Activated CD8-positive, alpha-beta T cell treated with anti-CD3 and anti-CD28 coated beads for 36 hours (primary cell): ENCODE measurements around the gene SHMT1. TPM values are rescaled to one million over a fixed set of nuclear protein-coding genes. Genes with fewer than 3 reads are reported as not detected.

ENCODE experiments used
- ATAC-seq: fragments of 200-7000 bp; cut with Tn5 transposase; one replicate; pipeline ENCODE4 v1.10.0; 2021; ENCODE audit warnings: mild to moderate bottlenecking, moderate library complexity
- CTCF ChIA-PET: fragments of 350-600 bp; sonication (Branson Sonifier 250); formaldehyde crosslinking; loops from one replicate; lab custom pipeline; 2021; ENCODE audit warnings: antibody characterized with exemption; lab: Charles Lee
- POLR2A ChIA-PET: fragments of 350-600 bp; sonication (Branson Sonifier 250); formaldehyde crosslinking; loops from one replicate; lab custom pipeline; 2021; ENCODE audit warnings: antibody characterized with exemption; lab: Charles Lee
- DNase-seq: peaks from one replicate; pipeline ENCODE4 v3.0.0-alpha.2; 2020
- H3K27ac Mint-ChIP-seq: one replicate; pipeline ENCODE4 v1.8.0; 2021; ENCODE audit warnings: mild to moderate bottlenecking, mixed read lengths
- H3K27me3 Mint-ChIP-seq: one replicate; pipeline ENCODE4 v1.8.0; 2021; ENCODE audit warnings: mixed read lengths
- H3K36me3 Mint-ChIP-seq: one replicate; pipeline ENCODE4 v1.8.0; 2021; ENCODE audit warnings: low read depth, mixed read lengths
- H3K4me1 Mint-ChIP-seq: one replicate; pipeline ENCODE4 v1.8.0; 2021; ENCODE audit warnings: low read depth, mixed read lengths
- H3K4me3 Mint-ChIP-seq: one replicate; pipeline ENCODE4 v1.8.0; 2021; ENCODE audit warnings: mild to moderate bottlenecking, moderate library complexity, mixed read lengths
- H3K9me3 Mint-ChIP-seq: one replicate; pipeline ENCODE4 v1.8.0; 2021; ENCODE audit warnings: mixed read lengths
- CTCF ChIP-seq: fragments of 200-600 bp; IDR thresholded peaks from one replicate; pipeline ENCODE4 v1.8.0; 2022; ENCODE audit warnings: antibody characterized with exemption, mild to moderate bottlenecking
- intact Hi-C: fragments of 100-400 bp; cut with micrococcal nuclease; formaldehyde crosslinking; loops from one replicate; pipeline ENCODE4 v1.10.0; 2022
- total RNA-seq, 2 experiments: library from RNA; stranded (reverse); gene quantifications; one replicate each; pipeline ENCODE4 v1.2.3, GENCODE V29; 2021

Gene SHMT1
- total RNA-seq, 2 experiments from 2014 or later, result 45.1 to 49.6 TPM

GRCh38 chr17:18324140-18325050 lies 39.0 kb downstream of the SHMT1 start:
- no peak for TF ChIP-seq CTCF
- Mint-ChIP-seq H3K4me1 (peaks cover 28% of the 10 kb centered on the region), H3K4me3 (no peak overlapping the region), H3K27ac (no peak overlapping the region), H3K9me3 (no peaks in the 10 kb centered on the region), H3K27me3 (no peaks in the 10 kb centered on the region), H3K36me3 (peaks cover 13% of the 10 kb centered on the region)
- ATAC-seq (no peak), DNase-seq (no peak)
- POLR2A ChIA-PET, result interaction anchor here (0.6 to 1.4 kb wide), 2 partner anchors 12 to 77 kb away, joined by 3 read pairs; no protein-coding TSS in a partner anchor
- CTCF ChIA-PET, result interaction anchor here (1.0 kb wide), 1 partner anchor 12 kb away, joined by 4 read pairs; no protein-coding TSS in a partner anchor
- intact Hi-C loops, result no loop called here

GRCh38 chr17:18323507-18324139 lies 39.7 kb downstream of the SHMT1 start:
- intact Hi-C loops, result no loop called here
- no peaks in the 10 kb centered on the region for H3K27me3 Mint-ChIP-seq
- no peak for TF ChIP-seq CTCF
- CTCF ChIA-PET, result interaction anchor here (2.3 kb wide), 1 partner anchor 8 kb away, joined by 5 read pairs; no protein-coding TSS in a partner anchor
- POLR2A ChIA-PET, result interaction anchor here (0.6 to 1.4 kb wide), 3 partner anchors 9 to 76 kb away, joined by 3 read pairs; partner anchors contain the start of gene TOP3A
- peaks cover 14% of the 10 kb centered on the region for H3K36me3 Mint-ChIP-seq
- peaks cover 35% of the 10 kb centered on the region for H3K4me1 Mint-ChIP-seq
- DNase-seq, result no peak
- H3K4me3 Mint-ChIP-seq, result no peak overlapping the region
- no peak for ATAC-seq
- H3K9me3 Mint-ChIP-seq, result no peaks in the 10 kb centered on the region
- no peak overlapping the region for H3K27ac Mint-ChIP-seq

GRCh38 chr17:18323007-18323406 lies 40.3 kb downstream of the SHMT1 start:
- no peaks in the 10 kb centered on the region for H3K27me3 Mint-ChIP-seq
- no peak overlapping the region for H3K4me3 Mint-ChIP-seq
- H3K4me1 Mint-ChIP-seq, result peaks cover 39% of the 10 kb centered on the region
- ChIA-PET CTCF (interaction anchor here (2.3 kb wide), 1 partner anchor 9 kb away, joined by 5 read pairs; no protein-coding TSS in a partner anchor), POLR2A (interaction anchor here (1.2 kb wide), 1 partner anchor 8 kb away, joined by 3 read pairs; the partner anchor contains the start of gene TOP3A)
- H3K36me3 Mint-ChIP-seq, result peaks cover 15% of the 10 kb centered on the region
- no peaks in the 10 kb centered on the region for H3K9me3 Mint-ChIP-seq
- no peak overlapping the region for H3K27ac Mint-ChIP-seq
- ATAC-seq (no peak), DNase-seq (no peak)
- intact Hi-C loops, result no loop called here
- no peak for TF ChIP-seq CTCF

GRCh38 chr17:18322522-18322921 lies 40.8 kb downstream of the SHMT1 start:
- ATAC-seq (no peak), DNase-seq (no peak)
- intact Hi-C loops, result no loop called here
- no peak for TF ChIP-seq CTCF
- Mint-ChIP-seq H3K27me3 (no peaks in the 10 kb centered on the region), H3K4me3 (no peak overlapping the region), H3K9me3 (no peaks in the 10 kb centered on the region), H3K27ac (peak overlapping the region; percentile 46), H3K36me3 (peaks cover 17% of the 10 kb centered on the region), H3K4me1 (peaks cover 44% of the 10 kb centered on the region)
- ChIA-PET CTCF (interaction anchor here (0.9 to 2.3 kb wide), 2 partner anchors 9 to 75 kb away, joined by 3 to 5 read pairs; no protein-coding TSS in a partner anchor), POLR2A (interaction anchor here (1.2 to 1.7 kb wide), 2 partner anchors 8 to 10 kb away, joined by 3 to 4 read pairs; partner anchors contain the start of gene TOP3A)
